Kidney epithelial cell (primary cell): Measurements from ENCODE around the gene MSMB. TPM values are rescaled to one million over a fixed set of nuclear protein-coding genes. Genes with fewer than 3 reads are reported as not detected.
"Not testable (repeated sequence)": the region's sequence is repeated elsewhere in the genome, so short reads cannot be mapped to it uniquely, and the experiment has no call there.

Experiments used
- DNase-seq: peaks from one replicate; pipeline ENCODE4 v3.0.0-alpha.2; 2010; ENCODE audit warnings: low read depth
- H3K27me3 ChIP-seq: 2 replicates; pipeline ENCODE4 v1.6.0; 2011; ENCODE audit warnings: low read length; ENCODE audit not compliant: control insufficient read depth, insufficient read depth
- H3K36me3 ChIP-seq: 2 replicates; pipeline ENCODE4 v1.5.1; 2011; ENCODE audit warnings: low read length; ENCODE audit not compliant: control insufficient read depth, insufficient read depth
- H3K4me3 ChIP-seq: 2 replicates; pipeline ENCODE4 v1.5.1; 2011; ENCODE audit warnings: low read depth, mild to moderate bottlenecking, control low read depth, low read length
- CTCF ChIP-seq: IDR thresholded peaks from 2 replicates; pipeline ENCODE4 v1.5.1; 2011; ENCODE audit warnings: mild to moderate bottlenecking, moderate library complexity, low read length, control low read depth, inconsistent platforms; ENCODE audit not compliant: insufficient read depth, poor library complexity, severe bottlenecking
- total RNA-seq: library from RNA; depleted of rRNA; stranded (reverse); fragments of >200 nt; gene quantifications from 2 replicates; pipeline ENCODE4 v1.2.3, GENCODE V29; 2015

MSMB gene
- total RNA-seq, 1 donor from 2014 or later = not detected

- no peak for TF ChIP-seq CTCF
- H3K27me3 ChIP-seq = no peaks in the 10 kb centered on the region
- H3K4me3 ChIP-seq = no peak overlapping the region
- DNase-seq = no peak
- no peaks in the 10 kb centered on the region for H3K36me3 ChIP-seq
These were observed 7.7 kb upstream of the MSMB start for GRCh38 chr10:46053534-46054434.

GRCh38 chr10:46052791-46053375 lies 6.8 kb upstream of the MSMB start:
- Histone ChIP-seq H3K36me3 (no peaks in the 10 kb centered on the region), H3K4me3 (no peak overlapping the region), H3K27me3 (peaks cover under 1% of the 10 kb centered on the region)
- TF ChIP-seq CTCF = no peak
- no peak for DNase-seq

- Histone ChIP-seq H3K4me3 (no peak overlapping the region), H3K27me3 (peaks cover 4% of the 10 kb centered on the region)
These were observed 6.2 kb upstream of the MSMB start for GRCh38 chr10:46052057-46052790.

GRCh38 chr10:46050941-46051623 lies 5.0 kb upstream of the MSMB start:
- DNase-seq = no peak
- no peak overlapping the region for H3K4me3 ChIP-seq
- H3K27me3 ChIP-seq = peaks cover 4% of the 10 kb centered on the region
- TF ChIP-seq CTCF = no peak
- H3K36me3 ChIP-seq = no peaks in the 10 kb centered on the region

More at GRCh38 chr10:46052057-46052790, 6.2 kb upstream of the MSMB start:
- TF ChIP-seq CTCF = no peak
- H3K36me3 ChIP-seq = no peaks in the 10 kb centered on the region
- DNase-seq = no peak

- H3K36me3 ChIP-seq, H3K4me3 ChIP-seq, DNase-seq, H3K27me3 ChIP-seq: not testable (repeated sequence)
These were observed 3.4 kb upstream of the MSMB start for GRCh38 chr10:46049497-46049831.

- DNase-seq = no peak
- Histone ChIP-seq H3K36me3 (no peaks in the 10 kb centered on the region), H3K4me3 (no peak overlapping the region), H3K27me3 (peaks cover 4% of the 10 kb centered on the region)
- no peak for TF ChIP-seq CTCF
These were observed 2.1 kb upstream of the MSMB start for GRCh38 chr10:46048152-46048551.
